NCI-H524 treated with DMSO at 0.1 percent for 48 hours (cell line): Measurements from ENCODE around the gene BET1.

Experiments used
- DNase-seq: peaks from one replicate; lab custom pipeline; 2025; lab: John Stamatoyannopoulos, UW

The BET1 gene

GRCh38 chr7:93957767-93958166 lies 46.4 kb downstream of the BET1 start:
- DNase-seq: no peak

GRCh38 chr7:93955304-93955703 lies 48.9 kb downstream of the BET1 start:
- DNase-seq: no peak

GRCh38 chr7:93949423-93949822 lies 54.7 kb downstream of the BET1 start:
- no peak for DNase-seq

GRCh38 chr7:93948873-93949272 lies 55.3 kb downstream of the BET1 start:
- no peak for DNase-seq

- no peak for DNase-seq
Observed at GRCh38 chr7:93948106-93948505, 56.0 kb downstream of the BET1 start.

GRCh38 chr7:93945756-93946535 lies 58.2 kb downstream of the BET1 start:
- DNase-seq: no peak

- DNase-seq: no peak
Observed at GRCh38 chr7:93945083-93945482, 59.1 kb downstream of the BET1 start.

- no peak for DNase-seq
Observed at GRCh38 chr7:93944673-93945072, 59.5 kb downstream of the BET1 start.

- DNase-seq: no peak
Observed at GRCh38 chr7:93943816-93944540, 60.2 kb downstream of the BET1 start.
